GM12874 (cell line): ENCODE measurements around the gene TSPAN15.

Experiments
- CTCF ChIP-seq: IDR thresholded peaks from 2 replicates; pipeline ENCODE4 v1.5.1; 2011; ENCODE audit warnings: low read depth, mild to moderate bottlenecking, control low read depth, low read length, moderate library complexity; ENCODE audit not compliant: insufficient read depth

Gene TSPAN15

GRCh38 chr10:69499726-69500689, 48.7 kb downstream of the TSPAN15 start:
- TF ChIP-seq CTCF, result no peak

GRCh38 chr10:69500864-69501468, 49.7 kb downstream of the TSPAN15 start:
- no peak for TF ChIP-seq CTCF

GRCh38 chr10:69501657-69502056, 50.4 kb downstream of the TSPAN15 start:
- no peak for TF ChIP-seq CTCF

GRCh38 chr10:69502589-69502988, 51.3 kb downstream of the TSPAN15 start:
- TF ChIP-seq CTCF, result no peak

GRCh38 chr10:69503001-69503895, 52.0 kb downstream of the TSPAN15 start:
- no peak for TF ChIP-seq CTCF

GRCh38 chr10:69503896-69504265, 52.6 kb downstream of the TSPAN15 start:
- TF ChIP-seq CTCF, result no peak

- TF ChIP-seq CTCF, result no peak
These were observed 53.4 kb downstream of the TSPAN15 start for GRCh38 chr10:69504576-69505250.
